Osteoblast (primary cell): ENCODE measurements around the gene MUS81. TPM values are rescaled to one million over a fixed set of nuclear protein-coding genes. Genes with fewer than 3 reads are reported as not detected.
"Not testable (repeated sequence)": the region's sequence is repeated elsewhere in the genome, so short reads cannot be mapped to it uniquely, and the experiment has no call there.

ENCODE experiments used
- DNase-seq: peaks from one replicate; pipeline ENCODE4 v3.0.0; 2011; ENCODE audit warnings: low spot score, mixed read lengths; ENCODE audit not compliant: insufficient read length; ENCODE audit errors: missing footprints
- H2AFZ ChIP-seq: 2 replicates; pipeline ENCODE4 v1.6.0; 2011; ENCODE audit warnings: mild to moderate bottlenecking, low read length
- H3K27ac ChIP-seq: 2 replicates; pipeline ENCODE4 v1.5.1; 2011; ENCODE audit warnings: mild to moderate bottlenecking, low read depth, low read length, moderate library complexity
- H3K27me3 ChIP-seq: 2 replicates; pipeline ENCODE4 v1.6.0; 2012; ENCODE audit warnings: mild to moderate bottlenecking, control low read depth, inconsistent platforms, low read length, moderate library complexity; ENCODE audit not compliant: insufficient read depth
- H3K36me3 ChIP-seq: 2 replicates; pipeline ENCODE4 v1.5.1; 2011; ENCODE audit warnings: mild to moderate bottlenecking, low read length, control low read depth, moderate library complexity; ENCODE audit not compliant: insufficient read depth
- H3K4me1 ChIP-seq: 2 replicates; pipeline ENCODE4 v1.5.1; 2011; ENCODE audit warnings: mild to moderate bottlenecking, low read length, control low read depth, moderate library complexity; ENCODE audit not compliant: insufficient read depth
- H3K4me2 ChIP-seq: 2 replicates; pipeline ENCODE4 v1.6.0; 2011; ENCODE audit warnings: mild to moderate bottlenecking, low read length; ENCODE audit not compliant: insufficient read depth
- H3K4me3 ChIP-seq: fragments of 200-600 bp; sonication (generic); 3 replicates; pipeline ENCODE4 v1.5.1; 2012; ENCODE audit warnings: mild to moderate bottlenecking, low read length, inconsistent platforms; ENCODE audit not compliant: insufficient read depth
- H3K79me2 ChIP-seq: 2 replicates; pipeline ENCODE4 v1.6.0; 2012; ENCODE audit warnings: mild to moderate bottlenecking, low read length, control low read depth, inconsistent platforms; ENCODE audit not compliant: insufficient read depth
- H3K9me3 ChIP-seq: 2 replicates; pipeline ENCODE4 v1.5.1; 2011; ENCODE audit warnings: low read depth, low read length, control low read depth
- H4K20me1 ChIP-seq: 2 replicates; pipeline ENCODE4 v1.6.0; 2012; ENCODE audit warnings: mild to moderate bottlenecking, low read length, control low read depth; ENCODE audit not compliant: insufficient read depth
- CTCF ChIP-seq: IDR thresholded peaks from 2 replicates; pipeline ENCODE4 v1.5.1; 2011; ENCODE audit warnings: mild to moderate bottlenecking, low read depth, low read length, moderate library complexity; ENCODE audit errors: extremely low read depth
- total RNA-seq: library from RNA; depleted of rRNA; stranded (reverse); fragments of >200 nt; gene quantifications from 2 replicates; pipeline ENCODE4 v1.2.3, GENCODE V29; 2012

MUS81 gene
- total RNA-seq, 1 donor = 53.6 TPM

GRCh38 chr11:65821107-65821506, 39.1 kb upstream of the MUS81 start:
- no peak for DNase-seq
- no peak overlapping the region for H3K4me3 ChIP-seq
- no peak overlapping the region for H3K4me2 ChIP-seq
- peaks cover 3% of the 10 kb centered on the region for H3K4me1 ChIP-seq
- H3K79me2 ChIP-seq = peaks cover 13% of the 10 kb centered on the region
- H2AFZ ChIP-seq = no peak overlapping the region
- H4K20me1 ChIP-seq = no peaks in the 10 kb centered on the region
- no peak overlapping the region for H3K27ac ChIP-seq
- no peaks in the 10 kb centered on the region for H3K9me3 ChIP-seq
- TF ChIP-seq CTCF = no peak
- H3K36me3 ChIP-seq = no peaks in the 10 kb centered on the region
- H3K27me3 ChIP-seq = peaks cover 11% of the 10 kb centered on the region

- TF ChIP-seq CTCF = no peak
- no peak overlapping the region for H3K4me3 ChIP-seq
- H3K27me3 ChIP-seq = peaks cover 11% of the 10 kb centered on the region
- no peak overlapping the region for H3K4me2 ChIP-seq
- H3K79me2 ChIP-seq = peaks cover under 1% of the 10 kb centered on the region
- H3K4me1 ChIP-seq = no peaks in the 10 kb centered on the region
- DNase-seq = no peak
- H3K27ac ChIP-seq = no peak overlapping the region
- no peaks in the 10 kb centered on the region for H4K20me1 ChIP-seq
- H3K36me3 ChIP-seq = no peaks in the 10 kb centered on the region
- H3K9me3 ChIP-seq = no peaks in the 10 kb centered on the region
- no peak overlapping the region for H2AFZ ChIP-seq
Measured at GRCh38 chr11:65822776-65823528, 37.3 kb upstream of the MUS81 start.

- Histone ChIP-seq H3K9me3 (no peaks in the 10 kb centered on the region), H3K27ac (no peak overlapping the region), H3K4me3 (no peak overlapping the region), H3K27me3 (peaks cover 21% of the 10 kb centered on the region), H3K4me2 (no peak overlapping the region), H4K20me1 (no peaks in the 10 kb centered on the region), H3K36me3 (no peaks in the 10 kb centered on the region), H2AFZ (no peak overlapping the region), H3K79me2 (no peaks in the 10 kb centered on the region), H3K4me1 (no peaks in the 10 kb centered on the region)
- no peak for DNase-seq
- TF ChIP-seq CTCF = no peak
Measured at GRCh38 chr11:65826984-65827735, 33.1 kb upstream of the MUS81 start.

- H3K4me2 ChIP-seq = no peak overlapping the region
- DNase-seq = no peak
- no peaks in the 10 kb centered on the region for H3K36me3 ChIP-seq
- H3K9me3 ChIP-seq = no peaks in the 10 kb centered on the region
- H2AFZ ChIP-seq = no peak overlapping the region
- H4K20me1 ChIP-seq = no peaks in the 10 kb centered on the region
- H3K27ac ChIP-seq = no peak overlapping the region
- H3K4me3 ChIP-seq = no peak overlapping the region
- TF ChIP-seq CTCF = no peak
- H3K27me3 ChIP-seq = peaks cover 29% of the 10 kb centered on the region
- H3K79me2 ChIP-seq = no peaks in the 10 kb centered on the region
- H3K4me1 ChIP-seq = peaks cover 12% of the 10 kb centered on the region
Measured at GRCh38 chr11:65829459-65829858, 30.8 kb upstream of the MUS81 start.

- H3K4me2 ChIP-seq, H3K9me3 ChIP-seq, H3K36me3 ChIP-seq, H3K4me3 ChIP-seq, H2AFZ ChIP-seq, DNase-seq, H3K79me2 ChIP-seq, H4K20me1 ChIP-seq, H3K27ac ChIP-seq: not testable (repeated sequence)
- peaks cover 16% of the 10 kb centered on the region for H3K4me1 ChIP-seq
- peaks cover 29% of the 10 kb centered on the region for H3K27me3 ChIP-seq
Measured at GRCh38 chr11:65832231-65832630, 28.0 kb upstream of the MUS81 start.
